Loucy (cell line): ENCODE data around the gene STX1A.

Experiments
- H2AFZ ChIP-seq: fragments of 200-600 bp; sonication (generic); 2 replicates; pipeline ENCODE4 v1.6.0; 2016; ENCODE audit warnings: antibody characterized with exemption, mild to moderate bottlenecking, low read length, moderate library complexity
- H3F3A ChIP-seq: fragments of 200-600 bp; 2 replicates; pipeline ENCODE4 v1.6.0; 2016; ENCODE audit warnings: antibody characterized with exemption, low read depth, mild to moderate bottlenecking
- H3K27me3 ChIP-seq: fragments of 200-600 bp; sonication (generic); 2 replicates; pipeline ENCODE4 v1.6.1; 2014; ENCODE audit warnings: low read length, mild to moderate bottlenecking; ENCODE audit not compliant: insufficient read depth, poor library complexity, severe bottlenecking
- H3K36me3 ChIP-seq: fragments of 200-600 bp; sonication (generic); 2 replicates; pipeline ENCODE4 v1.6.1; 2016; ENCODE audit warnings: low read length; ENCODE audit not compliant: insufficient read depth
- H3K4me1 ChIP-seq: fragments of 200-600 bp; sonication (generic); 2 replicates; pipeline ENCODE4 v1.5.1; 2014; ENCODE audit warnings: low read length, mild to moderate bottlenecking; ENCODE audit not compliant: insufficient read depth, poor library complexity, severe bottlenecking
- H3K4me2 ChIP-seq: fragments of 200-600 bp; sonication (generic); 2 replicates; pipeline ENCODE4 v1.6.0; 2014; ENCODE audit warnings: antibody characterized with exemption, low read length, low read depth, mild to moderate bottlenecking; ENCODE audit not compliant: poor library complexity, severe bottlenecking
- H3K4me3 ChIP-seq: fragments of 200-600 bp; sonication (generic); 2 replicates; pipeline ENCODE4 v1.5.1; 2014; ENCODE audit warnings: low read length, mild to moderate bottlenecking, mixed read lengths; ENCODE audit not compliant: poor library complexity, severe bottlenecking
- H3K79me2 ChIP-seq: fragments of 200-600 bp; sonication (generic); 2 replicates; pipeline ENCODE4 v1.6.1; 2014; ENCODE audit warnings: low read length; ENCODE audit not compliant: insufficient read depth
- H3K9ac ChIP-seq: fragments of 200-600 bp; sonication (generic); 2 replicates; pipeline ENCODE4 v1.6.0; 2014; ENCODE audit warnings: mild to moderate bottlenecking, low read depth, low read length, moderate library complexity; ENCODE audit not compliant: poor library complexity, severe bottlenecking
- H3K9me2 ChIP-seq: fragments of 200-600 bp; sonication (generic); replicated peaks from 2 replicates; pipeline ENCODE4 v1.6.1; 2016; ENCODE audit warnings: low read depth, low read length, mixed read lengths
- H3K9me3 ChIP-seq: fragments of 200-600 bp; sonication (generic); 2 replicates; pipeline ENCODE4 v1.6.1; 2014; ENCODE audit warnings: mild to moderate bottlenecking, antibody characterized with exemption, low read length, low read depth; ENCODE audit not compliant: insufficient read depth
- H4K20me1 ChIP-seq: fragments of 200-600 bp; sonication (generic); 2 replicates; pipeline ENCODE4 v1.6.0; 2014; ENCODE audit warnings: antibody characterized with exemption, low read length, mild to moderate bottlenecking; ENCODE audit not compliant: insufficient read depth, poor library complexity, severe bottlenecking
- EZH2phosphoT487 ChIP-seq: fragments of 200-600 bp; IDR thresholded peaks from 2 replicates; pipeline ENCODE4 v1.6.1; 2018; ENCODE audit warnings: antibody characterized with exemption, mild to moderate bottlenecking, moderate library complexity, borderline replicate concordance
- TF ChIP-seq, protein P1 (sequence below): fragments of 200-600 bp; sonication (generic); conservative IDR thresholded peaks from 2 replicates; pipeline ENCODE4 v1.5.1; 2014; ENCODE audit warnings: mild to moderate bottlenecking, antibody characterized with exemption, low read length

The STX1A gene

GRCh38 chr7:73705551-73705920 lies 13.9 kb downstream of the STX1A start:
- no peaks in the 10 kb centered on the region for H3K4me1 ChIP-seq
- no peaks in the 10 kb centered on the region for H4K20me1 ChIP-seq
- H2AFZ ChIP-seq: no peak overlapping the region
- no peaks in the 10 kb centered on the region for H3K9me2 ChIP-seq
- no peak overlapping the region for H3K4me2 ChIP-seq
- no peaks in the 10 kb centered on the region for H3F3A ChIP-seq
- H3K9me3 ChIP-seq: no peaks in the 10 kb centered on the region
- no peaks in the 10 kb centered on the region for H3K27me3 ChIP-seq
- TF ChIP-seq EZH2phosphoT487: no peak
- no peak overlapping the region for H3K4me3 ChIP-seq
- no peak overlapping the region for H3K9ac ChIP-seq
- no peaks in the 10 kb centered on the region for H3K79me2 ChIP-seq
- no peaks in the 10 kb centered on the region for H3K36me3 ChIP-seq

DNA sequence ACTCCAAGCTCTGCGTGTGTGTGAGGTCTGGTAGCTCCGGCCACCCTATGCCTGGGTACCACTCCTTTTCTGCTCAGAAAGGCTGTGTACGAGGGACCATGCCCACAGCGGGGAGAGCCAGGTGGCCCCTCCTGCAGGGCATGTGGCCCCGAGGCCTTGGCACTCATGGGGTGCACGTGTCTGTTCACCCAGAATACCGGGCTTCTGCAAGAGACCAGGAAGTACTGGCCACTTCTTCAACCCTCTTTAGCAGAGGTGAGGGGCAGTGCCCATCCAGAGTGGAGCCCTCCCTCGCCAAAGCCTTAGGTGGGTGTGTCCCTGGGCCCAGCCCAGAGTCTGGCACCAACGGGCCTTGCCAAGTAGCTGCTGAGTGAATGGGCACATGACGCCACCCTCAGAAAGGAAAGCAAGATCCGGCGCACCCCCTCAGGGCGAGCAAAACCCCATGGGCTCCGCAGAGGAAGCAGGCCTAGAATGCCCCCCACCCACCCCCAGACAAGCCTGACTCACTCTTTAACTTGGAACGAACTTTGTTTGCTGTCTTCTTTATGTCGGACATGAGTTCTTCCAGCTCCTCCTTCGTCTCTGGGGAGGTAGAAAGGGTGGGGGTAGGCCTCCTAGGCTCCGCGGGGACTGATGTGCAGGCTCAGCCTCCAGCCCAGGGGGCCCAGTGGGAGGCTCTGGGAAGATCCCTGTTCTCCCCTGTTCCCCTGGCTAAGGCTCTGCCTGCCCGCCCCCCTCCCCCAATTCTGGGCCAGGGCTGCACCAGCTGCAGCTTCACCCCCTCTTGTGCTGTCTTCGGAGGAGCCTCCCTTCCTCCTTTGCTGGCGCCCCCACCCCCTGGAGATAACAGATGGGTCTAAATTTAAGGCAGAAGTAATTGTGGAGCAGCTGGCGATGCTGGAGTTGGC lies 14.6 kb downstream of the STX1A start:
- Histone ChIP-seq H3K79me2 (no peaks in the 10 kb centered on the region), H3K9me2 (no peaks in the 10 kb centered on the region), H3K27me3 (no peaks in the 10 kb centered on the region), H3K4me3 (no peak overlapping the region), H4K20me1 (no peaks in the 10 kb centered on the region), H3K36me3 (no peaks in the 10 kb centered on the region), H2AFZ (no peak overlapping the region), H3F3A (no peaks in the 10 kb centered on the region), H3K9me3 (no peaks in the 10 kb centered on the region), H3K4me2 (no peak overlapping the region), H3K4me1 (no peaks in the 10 kb centered on the region), H3K9ac (no peak overlapping the region)
- TF ChIP-seq, protein P1, sequence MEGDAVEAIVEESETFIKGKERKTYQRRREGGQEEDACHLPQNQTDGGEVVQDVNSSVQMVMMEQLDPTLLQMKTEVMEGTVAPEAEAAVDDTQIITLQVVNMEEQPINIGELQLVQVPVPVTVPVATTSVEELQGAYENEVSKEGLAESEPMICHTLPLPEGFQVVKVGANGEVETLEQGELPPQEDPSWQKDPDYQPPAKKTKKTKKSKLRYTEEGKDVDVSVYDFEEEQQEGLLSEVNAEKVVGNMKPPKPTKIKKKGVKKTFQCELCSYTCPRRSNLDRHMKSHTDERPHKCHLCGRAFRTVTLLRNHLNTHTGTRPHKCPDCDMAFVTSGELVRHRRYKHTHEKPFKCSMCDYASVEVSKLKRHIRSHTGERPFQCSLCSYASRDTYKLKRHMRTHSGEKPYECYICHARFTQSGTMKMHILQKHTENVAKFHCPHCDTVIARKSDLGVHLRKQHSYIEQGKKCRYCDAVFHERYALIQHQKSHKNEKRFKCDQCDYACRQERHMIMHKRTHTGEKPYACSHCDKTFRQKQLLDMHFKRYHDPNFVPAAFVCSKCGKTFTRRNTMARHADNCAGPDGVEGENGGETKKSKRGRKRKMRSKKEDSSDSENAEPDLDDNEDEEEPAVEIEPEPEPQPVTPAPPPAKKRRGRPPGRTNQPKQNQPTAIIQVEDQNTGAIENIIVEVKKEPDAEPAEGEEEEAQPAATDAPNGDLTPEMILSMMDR: no peak
- no peak for TF ChIP-seq EZH2phosphoT487

- H4K20me1 ChIP-seq: no peaks in the 10 kb centered on the region
- H3K9me2 ChIP-seq: no peaks in the 10 kb centered on the region
- peaks cover under 1% of the 10 kb centered on the region; the same call in 1 of the 2 replicates for H3K36me3 ChIP-seq
- no peak overlapping the region for H2AFZ ChIP-seq
- no peaks in the 10 kb centered on the region for H3K4me1 ChIP-seq
- H3F3A ChIP-seq: no peaks in the 10 kb centered on the region
- H3K9ac ChIP-seq: no peak overlapping the region
- H3K79me2 ChIP-seq: no peaks in the 10 kb centered on the region
- H3K9me3 ChIP-seq: no peaks in the 10 kb centered on the region
- no peak for TF ChIP-seq EZH2phosphoT487
- H3K4me2 ChIP-seq: no peak overlapping the region
- no peaks in the 10 kb centered on the region for H3K27me3 ChIP-seq
- no peak overlapping the region for H3K4me3 ChIP-seq
These were observed 15.5 kb downstream of the STX1A start for GRCh38 chr7:73703757-73704639.

DNA sequence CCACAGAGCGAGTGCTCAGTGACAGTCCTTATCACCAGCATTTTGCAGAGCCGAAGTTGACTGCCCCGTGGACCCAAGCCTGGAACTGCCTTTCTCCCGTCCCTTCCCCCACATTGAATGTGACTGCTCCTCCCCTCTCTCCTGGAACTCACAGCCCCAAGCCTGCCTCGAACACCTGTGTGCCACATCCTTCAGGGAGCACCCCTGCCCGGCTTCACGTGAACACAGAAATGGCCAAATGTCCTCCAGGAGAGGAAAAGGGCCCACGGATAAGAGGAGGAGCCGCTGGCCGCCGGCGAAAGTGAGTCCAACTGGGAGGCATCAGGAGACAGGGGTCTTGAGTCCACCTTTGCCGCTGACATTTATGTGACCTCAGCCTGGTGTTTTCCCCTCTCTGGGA lies 16.2 kb downstream of the STX1A start:
- TF ChIP-seq EZH2phosphoT487: no peak
- TF ChIP-seq, protein P1: no peak
- Histone ChIP-seq H2AFZ (no peak overlapping the region), H3F3A (no peaks in the 10 kb centered on the region), H3K79me2 (no peaks in the 10 kb centered on the region), H3K9ac (no peak overlapping the region), H3K27me3 (no peaks in the 10 kb centered on the region), H3K9me3 (no peaks in the 10 kb centered on the region), H3K4me1 (no peaks in the 10 kb centered on the region), H3K4me2 (no peak overlapping the region), H3K9me2 (no peaks in the 10 kb centered on the region), H4K20me1 (no peaks in the 10 kb centered on the region), H3K4me3 (no peak overlapping the region), H3K36me3 (peaks cover 8% of the 10 kb centered on the region; the same call in 1 of the 2 replicates)
